K562 (cell line): ENCODE data around the gene ZNHIT2. TPM values are rescaled to one million over a fixed set of nuclear protein-coding genes. Genes with fewer than 3 reads are reported as not detected.

Source experiments
- ATAC-seq: fragments of 200-7000 bp; cut with Tn5 transposase; 3 replicates; pipeline ENCODE4 v1.9.1; 2020; ENCODE audit warnings: moderate library complexity
- BruUV-seq: library from RNA; stranded (reverse); fragments of 400-500 nt; replicated peaks from 2 replicates; lab custom pipeline; 2021; lab: Mats Ljungman, UMichigan
- CTCF ChIA-PET: fragments of 300-600 bp; formaldehyde crosslinking; extraction: SDS; loops from one replicate; lab custom pipeline; 2021; ENCODE audit warnings: low intra/inter-chr PET ratio; lab: Yijun Ruan, JAX
- POLR2A ChIA-PET: fragments of 300-600, 350-650 bp; sonication (Branson Sonifier 250); formaldehyde crosslinking; extraction: SDS; loops from one replicate; lab custom pipeline; 2021; ENCODE audit warnings: antibody characterized with exemption, inconsistent platforms; lab: Yijun Ruan, JAX
- DNase-seq, 4 experiments: peaks; one replicate each; pipeline versions ENCODE4 v3.0.0 to v3.0.0-alpha.2; 2011 to 2018; ENCODE audit warnings: low spot score in 3 of 4, mixed read lengths in 3 of 4; ENCODE audit errors: extremely low read depth in 1 of 4
- FAIRE-seq: peaks from 2 replicates; lab custom pipeline; 2011; peaks lifted over from hg19 to GRCh38; lab: Jason Lieb, UNC
- H2AFZ ChIP-seq: 2 replicates; pipeline ENCODE4 v1.6.0; 2011; ENCODE audit warnings: low read depth, low read length, control low read depth, inconsistent platforms
- H3K27ac ChIP-seq: fragments of 200-600 bp; 3 replicates; pipeline ENCODE4 v1.8.0; 2011; ENCODE audit warnings: low read depth, mild to moderate bottlenecking, control low read depth, inconsistent platforms, low read length, moderate library complexity, mixed read lengths; ENCODE audit errors: extremely low read depth
- H3K27me3 ChIP-seq, 2 experiments: fragments of 300-600 bp in 1 of 2; 2 replicates in 1 of 2; 3 replicates in 1 of 2; pipeline versions ENCODE4 v1.6.0 to v1.8.0; 2011; ENCODE audit warnings: inconsistent platforms in 2 of 2, low read length in 2 of 2, mild to moderate bottlenecking in 1 of 2, mixed read lengths in 1 of 2, moderate library complexity in 1 of 2; ENCODE audit not compliant: control insufficient read depth in 2 of 2, insufficient read depth in 2 of 2
- H3K36me3 ChIP-seq: fragments of 300-600 bp; 3 replicates; pipeline ENCODE4 v1.8.0; 2011; ENCODE audit warnings: mild to moderate bottlenecking, low read length, inconsistent platforms; ENCODE audit not compliant: control insufficient read depth, insufficient read depth
- H3K4me1 ChIP-seq, 2 experiments: fragments of 200-600 bp in 1 of 2; replicated peaks in 1 of 2; 2 replicates in 1 of 2; 3 replicates in 1 of 2; pipeline versions ENCODE4 v1.5.1 to v1.8.0; 2011; ENCODE audit warnings: inconsistent platforms in 2 of 2, low read length in 2 of 2, mild to moderate bottlenecking in 1 of 2, mixed read lengths in 1 of 2, moderate library complexity in 1 of 2; ENCODE audit not compliant: control insufficient read depth in 2 of 2, insufficient read depth in 2 of 2
- H3K4me2 ChIP-seq: 2 replicates; pipeline ENCODE4 v1.6.1; 2011; ENCODE audit warnings: low read length, control low read depth, inconsistent platforms, mixed read lengths; ENCODE audit not compliant: insufficient read depth
- H3K4me3 ChIP-seq: fragments of 200-600 bp; sonication (generic), shearing (Covaris generic); 2 replicates; pipeline ENCODE4 v1.5.1; 2016; ENCODE audit warnings: control low read depth, inconsistent platforms
- H3K79me2 ChIP-seq: fragments of 200-600 bp; 3 replicates; pipeline ENCODE4 v1.8.0; 2011; ENCODE audit warnings: low read length, inconsistent platforms; ENCODE audit not compliant: control insufficient read depth, insufficient read depth
- H3K9ac ChIP-seq, 2 experiments: 2 replicates each; pipeline versions ENCODE4 v1.6.0 to v1.6.1; 2011; ENCODE audit warnings: low read depth in 2 of 2, low read length in 2 of 2, control low read depth in 1 of 2, inconsistent platforms in 1 of 2, mild to moderate bottlenecking in 1 of 2, mixed read lengths in 1 of 2; ENCODE audit not compliant: insufficient read depth in 1 of 2
- H3K9me1 ChIP-seq: one replicate; pipeline ENCODE4 v1.6.0; 2011; ENCODE audit warnings: inconsistent platforms, mild to moderate bottlenecking, low read length, moderate library complexity; ENCODE audit not compliant: control insufficient read depth, insufficient read depth
- H3K9me3 ChIP-seq: replicated peaks from 2 replicates; pipeline ENCODE4 v1.5.1; 2011; ENCODE audit warnings: low read depth, low read length, inconsistent platforms; ENCODE audit not compliant: control insufficient read depth, insufficient read depth
- H4K20me1 ChIP-seq: replicated peaks from 2 replicates; pipeline ENCODE4 v1.6.1; 2011; ENCODE audit warnings: low read length, inconsistent platforms, mixed read lengths; ENCODE audit not compliant: control insufficient read depth, insufficient read depth
- FOXA3 ChIP-seq, 2 experiments: fragments of 450-650 bp in 1 of 2; sonication (generic) in 1 of 2; formaldehyde crosslinking; IDR thresholded peaks in 1 of 2; conservative IDR thresholded peaks in 1 of 2; 2 replicates each; pipeline versions ENCODE4 v1.4.0 to v1.8.0; 2020 to 2022; ENCODE audit warnings: mild to moderate bottlenecking in 2 of 2, missing genetic modification reagents in 1 of 2
- IRF1 ChIP-seq: sonication (generic); formaldehyde crosslinking; IDR thresholded peaks from 2 replicates; pipeline ENCODE4 v1.8.0; 2022; ENCODE audit warnings: missing genetic modification reagents, mild to moderate bottlenecking, borderline replicate concordance
- KAT7 ChIP-seq: sonication (generic); formaldehyde crosslinking; IDR thresholded peaks from 2 replicates; pipeline ENCODE4 v1.8.0; 2022; ENCODE audit warnings: missing genetic modification reagents, mild to moderate bottlenecking, borderline replicate concordance
- NFYB ChIP-seq: IDR thresholded peaks from 2 replicates; pipeline ENCODE4 v1.6.1; 2011; ENCODE audit warnings: mild to moderate bottlenecking, moderate library complexity; ENCODE audit not compliant: insufficient read length; ENCODE audit errors: extremely low read depth
- RBM17 ChIP-seq: fragments of 200-400 bp; formaldehyde crosslinking; IDR thresholded peaks from 2 replicates; pipeline ENCODE4 v1.6.1; 2017; ENCODE audit warnings: low read depth, mild to moderate bottlenecking, low read length, borderline replicate concordance
- USF1 ChIP-seq: sonication (generic); formaldehyde crosslinking; IDR thresholded peaks from 2 replicates; pipeline ENCODE4 v1.9.0; 2022; ENCODE audit warnings: mild to moderate bottlenecking, missing genetic modification reagents
- ZBTB1 ChIP-seq: sonication (generic); formaldehyde crosslinking; IDR thresholded peaks from 2 replicates; pipeline ENCODE4 v1.8.1; 2023; ENCODE audit warnings: missing genetic modification reagents, low read depth, mild to moderate bottlenecking, borderline replicate concordance
- WGBS: fragments of 100-300 bp; shearing (Covaris generic); methylation state at CpG from one replicate; pipeline ENCODE4 v1.1.6; 2016; ENCODE audit warnings: low coverage, mixed read lengths; ENCODE audit not compliant: insufficient coverage; ENCODE audit errors: missing lambda C conversion rate; 5-methylcytosine and 5-hydroxymethylcytosine counted together
- in situ Hi-C: fragments of 300-500 bp; cut with MboI; formaldehyde crosslinking; loops from 4 replicates; pipeline ENCODE4 v1.15.0; 2018; ENCODE audit warnings: inconsistent platforms, mixed read lengths
- intact Hi-C: fragments of 100-400 bp; cut with micrococcal nuclease; formaldehyde crosslinking; loops from 2 replicates; pipeline ENCODE4 v1.14.2; 2022
- polyA plus RNA-seq, 8 experiments: library from polyadenylated mRNA; depleted of rRNA in 4 of 8; stranded (reverse) in 5 of 8; unstranded in 3 of 8; fragments of >200 nt; fragmentation: Nextera tagmentation in 2 of 8; fragmentation: Illumina TruSeq in 1 of 8; extraction: Ambion mirVana in 2 of 8; extraction: Trizol in 1 of 8; gene quantifications; 2 replicates each; pipeline versions ENCODE4 v1.2.1 to v1.2.3, GENCODE V29; 2011 to 2014; ENCODE audit warnings: inconsistent platforms in 1 of 8, missing spikeins in 1 of 8
- total RNA-seq, 7 experiments: library from RNA; depleted of rRNA in 6 of 7; stranded (reverse); fragments of >200 nt in 6 of 7; fragmentation: Illumina TruSeq in 2 of 7; extraction: Trizol in 2 of 7; gene quantifications; 2 replicates each; pipeline versions ENCODE4 v1.2.1 to v1.2.3, GENCODE V29; 2011 to 2021; ENCODE audit warnings: low replicate concordance in 1 of 7

ZNHIT2 gene
- total and polyA plus RNA-seq, 9 of the 15 experiments (the other 6 are each of a cell fraction or from before 2014, with no cell fraction given) = 0.08 to 39.0 (median 2.5) TPM

- ChIA-PET CTCF (interaction anchor here (1.4 kb wide), 1 partner anchor 72 kb away, joined by 3 read pairs; no protein-coding TSS in a partner anchor), POLR2A (interaction anchor here (0.6 to 1.5 kb wide), 13 partner anchors 9 to 285 kb away, joined by 3 to 7 read pairs (median 4); partner anchors contain the start of genes TM7SF2 and ZNHIT2)
- H3K4me1 ChIP-seq = peaks cover 16 to 20% of the 10 kb centered on the region in 2 experiments
- H3K9ac ChIP-seq = peak overlapping the region; percentile 96
- H2AFZ ChIP-seq = peak overlapping the region; percentile 89
- 25% methylated on average over 23 of the region's 23 CpGs for WGBS
- no peaks in the 10 kb centered on the region; a peak in 1 of 5 replicates for H3K27me3 ChIP-seq
- peak; percentile 32; the same call in 1 of the 2 replicates for TF ChIP-seq USF1 (CRISPR knock-in tag)
- TF ChIP-seq NFYB = peak; percentile 9
- no peak for TF ChIP-seq RBM17
- TF ChIP-seq KAT7 (CRISPR knock-in tag) = 0 out of 2 replicates have a peak, but pooled peaks have one; percentile 43
- peak; percentile 27; the same call in 1 of the 2 replicates for TF ChIP-seq ZBTB1 (CRISPR knock-in tag)
- no peak for TF ChIP-seq IRF1 (CRISPR knock-in tag)
- TF ChIP-seq FOXA3 (CRISPR knock-in tag; conservative IDR thresholded peaks at IDR 0.05 in 1 of 2, IDR thresholded peaks at IDR 0.05 in 1 of 2) = 0 out of 4 replicates have a peak, but pooled peaks of 1 of the 2 experiments have one; percentile 14
- TF ChIP-seq, all 486 proteins: peak for 5
- H3K79me2 ChIP-seq = peaks cover 51% of the 10 kb centered on the region
- peak overlapping the region; percentile 90 for H3K27ac ChIP-seq
- peaks cover 78% of the 10 kb centered on the region for H3K36me3 ChIP-seq
- H3K9me3 ChIP-seq = no peaks in the 10 kb centered on the region
- TSS peak; percentile 72 for BruUV-seq
- no peak for FAIRE-seq
- in situ Hi-C loops (no loop called here), intact Hi-C loops (loop anchor here (5.0 kb wide), 1 partner anchor 57 kb away; the partner anchor contains the start of gene SNX15)
- ATAC-seq = peak; percentile 16
- peak overlapping the region; percentile 81 for H3K4me3 ChIP-seq
- H4K20me1 ChIP-seq = no peaks in the 10 kb centered on the region; the same call in 1 of the 2 replicates
- H3K4me2 ChIP-seq = peak overlapping the region; percentile 98
- no peak for DNase-seq
- no peaks in the 10 kb centered on the region for H3K9me1 ChIP-seq
Observed at GRCh38 chr11:65084598-65085375, 32.7 kb downstream of the ZNHIT2 start.
